GM12865 (cell line): ENCODE data around the gene PIGK.

ENCODE experiments used
- DNase-seq: peaks from one replicate; pipeline ENCODE4 v3.0.0; 2010; ENCODE audit warnings: low read depth
- H3K4me3 ChIP-seq: 2 replicates; pipeline ENCODE4 v1.5.1; 2011; ENCODE audit warnings: mild to moderate bottlenecking, low read depth, low read length, control low read depth
- TF ChIP-seq, protein P1 (sequence below): IDR thresholded peaks from 2 replicates; pipeline ENCODE4 v1.5.1; 2011; ENCODE audit warnings: low read length, control low read depth, low read depth, inconsistent platforms; ENCODE audit not compliant: insufficient read depth; ENCODE audit errors: missing control alignments

The PIGK gene

DNA sequence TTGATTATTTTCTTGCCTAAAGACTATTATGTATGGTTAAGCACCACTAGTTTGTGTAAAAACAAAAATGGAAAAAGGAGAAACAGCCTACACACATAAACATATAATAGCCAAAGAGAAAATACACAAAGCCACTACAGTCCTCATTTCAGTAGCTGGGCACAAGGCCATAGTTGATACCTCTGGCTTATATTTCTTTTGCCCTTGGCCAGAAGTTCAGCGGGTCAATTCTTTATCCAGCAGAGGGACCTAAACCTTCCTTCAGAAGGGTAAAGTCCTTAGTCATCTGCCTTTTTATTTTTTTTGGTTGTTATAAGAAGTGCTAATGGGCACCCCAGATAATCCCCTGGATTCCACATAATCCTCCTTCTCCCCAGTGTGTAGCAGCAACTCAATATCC lies 134.1 kb downstream of the PIGK start:
- TF ChIP-seq, protein P1, sequence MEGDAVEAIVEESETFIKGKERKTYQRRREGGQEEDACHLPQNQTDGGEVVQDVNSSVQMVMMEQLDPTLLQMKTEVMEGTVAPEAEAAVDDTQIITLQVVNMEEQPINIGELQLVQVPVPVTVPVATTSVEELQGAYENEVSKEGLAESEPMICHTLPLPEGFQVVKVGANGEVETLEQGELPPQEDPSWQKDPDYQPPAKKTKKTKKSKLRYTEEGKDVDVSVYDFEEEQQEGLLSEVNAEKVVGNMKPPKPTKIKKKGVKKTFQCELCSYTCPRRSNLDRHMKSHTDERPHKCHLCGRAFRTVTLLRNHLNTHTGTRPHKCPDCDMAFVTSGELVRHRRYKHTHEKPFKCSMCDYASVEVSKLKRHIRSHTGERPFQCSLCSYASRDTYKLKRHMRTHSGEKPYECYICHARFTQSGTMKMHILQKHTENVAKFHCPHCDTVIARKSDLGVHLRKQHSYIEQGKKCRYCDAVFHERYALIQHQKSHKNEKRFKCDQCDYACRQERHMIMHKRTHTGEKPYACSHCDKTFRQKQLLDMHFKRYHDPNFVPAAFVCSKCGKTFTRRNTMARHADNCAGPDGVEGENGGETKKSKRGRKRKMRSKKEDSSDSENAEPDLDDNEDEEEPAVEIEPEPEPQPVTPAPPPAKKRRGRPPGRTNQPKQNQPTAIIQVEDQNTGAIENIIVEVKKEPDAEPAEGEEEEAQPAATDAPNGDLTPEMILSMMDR: no peak
- no peak for DNase-seq
- H3K4me3 ChIP-seq: no peak overlapping the region

GRCh38 chr1:77084457-77084856 lies 134.8 kb downstream of the PIGK start:
- TF ChIP-seq, protein P1: no peak
- no peak overlapping the region for H3K4me3 ChIP-seq
- no peak for DNase-seq

DNA sequence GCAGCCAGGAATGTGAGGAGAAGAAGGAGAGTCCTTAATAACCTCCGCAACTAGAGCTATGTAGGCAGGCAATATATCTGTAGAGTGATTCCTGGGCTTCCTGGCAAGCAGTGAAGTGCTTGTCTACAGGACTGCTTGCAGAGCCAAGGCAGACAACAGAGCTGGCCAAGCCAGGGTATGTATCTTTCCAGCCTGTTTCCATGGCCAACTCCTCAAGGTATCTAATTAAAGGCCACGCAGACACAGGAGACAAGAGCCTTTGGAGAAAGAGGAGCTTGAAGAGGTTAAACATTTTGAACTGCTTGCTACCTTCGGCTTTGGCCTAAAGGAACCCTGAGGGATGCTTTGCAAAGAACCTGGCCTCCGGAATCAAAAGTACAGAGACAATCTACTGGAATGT lies 137.4 kb downstream of the PIGK start:
- TF ChIP-seq, protein P1: no peak
- DNase-seq: no peak
- H3K4me3 ChIP-seq: no peak overlapping the region

DNA sequence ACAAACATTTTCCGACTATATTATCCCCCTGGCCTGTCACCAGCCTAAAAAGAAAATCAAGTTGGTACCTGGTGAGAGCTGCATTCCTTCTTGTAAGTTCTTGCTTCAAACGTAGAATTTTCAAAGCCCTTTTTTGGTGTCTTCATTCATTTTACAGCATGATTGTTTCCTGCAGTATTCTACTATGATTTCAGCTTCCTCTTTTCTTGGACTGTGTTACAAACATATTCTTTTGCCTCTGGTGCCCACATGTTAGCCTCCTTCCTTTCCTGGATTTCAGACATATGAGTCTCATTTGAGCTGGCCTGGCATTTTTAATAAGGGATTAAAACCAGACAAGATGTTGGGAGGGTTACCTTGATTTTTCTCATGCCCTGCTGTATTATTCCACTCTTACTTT lies 142.5 kb downstream of the PIGK start:
- no peak for DNase-seq
- H3K4me3 ChIP-seq: no peak overlapping the region
- TF ChIP-seq, protein P1: no peak

DNA sequence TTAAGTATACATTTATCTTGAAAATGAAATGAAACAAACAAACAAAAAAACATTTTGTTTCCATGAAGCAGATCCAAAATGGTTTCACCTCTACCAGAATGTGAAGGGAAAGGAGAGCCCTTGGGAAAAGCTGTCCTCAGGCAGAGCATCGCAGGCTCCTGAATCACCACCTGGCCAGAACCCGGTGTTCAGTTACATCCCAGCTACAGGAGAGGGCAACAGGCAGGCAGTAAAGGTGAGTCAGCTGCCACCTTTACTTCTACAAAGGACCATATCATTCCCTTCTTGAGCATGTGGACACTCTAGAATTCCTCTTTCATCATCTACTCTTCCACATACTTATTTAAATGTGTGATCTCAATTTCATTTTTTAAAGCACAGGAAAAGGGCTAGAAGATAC lies 151.2 kb downstream of the PIGK start:
- DNase-seq: no peak
- no peak overlapping the region for H3K4me3 ChIP-seq
- TF ChIP-seq, protein P1: no peak

DNA sequence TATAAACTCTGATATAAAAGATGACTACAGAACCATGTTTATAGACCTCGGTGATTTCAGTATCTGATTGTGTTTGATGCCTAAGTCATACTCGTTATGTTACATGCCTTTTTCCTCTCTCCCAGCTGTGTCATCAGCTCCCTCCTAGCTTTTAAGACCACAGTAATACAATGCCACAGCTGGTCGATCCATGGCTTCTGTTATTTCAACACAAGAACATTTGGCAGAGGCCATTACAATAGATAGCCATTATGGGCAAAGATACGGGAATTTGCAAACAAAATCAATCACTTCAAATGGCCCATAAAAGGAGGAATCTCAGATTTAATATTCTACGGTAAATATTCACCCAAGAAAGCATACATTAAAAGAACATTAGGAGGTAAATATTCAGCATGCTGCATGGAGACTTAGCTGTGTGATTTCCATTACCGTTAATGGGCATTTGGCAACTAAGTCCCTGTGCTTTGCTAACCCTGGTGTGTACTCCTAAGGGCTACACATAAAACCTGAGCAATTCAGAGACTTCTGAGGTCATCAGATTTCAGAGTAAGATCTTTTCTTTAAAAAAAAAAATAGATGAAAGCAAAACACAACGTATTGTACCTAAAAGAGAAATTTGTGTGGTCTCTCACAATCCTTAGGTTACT lies 153.4 kb downstream of the PIGK start:
- DNase-seq: no peak
- no peak overlapping the region for H3K4me3 ChIP-seq
- TF ChIP-seq, protein P1: no peak

GRCh38 chr1:77064246-77064645 lies 155.0 kb downstream of the PIGK start:
- no peak for DNase-seq
- H3K4me3 ChIP-seq: no peak overlapping the region
- TF ChIP-seq, protein P1: no peak
